ENCODE measurements around the gene SLC9A8. TPM values are rescaled to one million over a fixed set of nuclear protein-coding genes. Genes with fewer than 3 reads are reported as not detected.

Gene SLC9A8
- total RNA-seq, 1 experiment from 2014 or later, result 6.7 TPM

DNA sequence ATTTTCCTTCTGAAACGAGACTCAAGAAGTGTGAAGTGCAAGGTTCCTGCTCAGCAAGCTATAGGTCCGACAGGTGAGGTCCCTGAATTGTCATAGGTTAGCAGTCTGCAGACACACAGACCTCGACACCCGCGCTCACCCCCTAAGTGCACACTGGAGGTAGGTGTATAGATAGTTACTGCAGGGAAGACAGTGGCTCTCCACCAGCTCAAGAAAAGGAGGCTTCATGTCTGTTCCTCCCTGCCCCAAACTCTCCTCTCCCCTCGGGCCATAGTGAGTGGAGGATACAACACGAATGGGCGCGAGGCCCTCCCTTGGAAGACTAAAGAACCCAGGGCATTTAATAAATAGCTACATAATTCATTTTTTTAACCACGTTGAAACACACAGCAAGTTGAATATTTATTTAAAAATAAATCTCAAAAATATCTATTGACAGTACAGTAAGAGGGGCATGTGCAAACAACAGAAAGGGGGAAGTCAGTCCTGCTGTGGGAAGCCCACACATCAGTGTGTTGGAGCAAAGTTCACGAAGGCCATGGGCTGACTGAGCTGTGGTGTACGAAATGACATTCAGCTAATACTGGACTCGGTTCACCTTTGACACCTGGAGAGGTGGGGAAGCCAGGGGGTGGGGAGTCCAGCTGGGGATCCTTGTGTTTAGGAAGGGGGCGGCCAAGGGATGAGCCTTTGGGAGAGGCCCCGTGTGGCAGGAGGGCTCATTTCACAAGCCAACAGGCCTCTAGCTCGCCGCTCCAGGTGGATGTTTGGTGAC lies 92.0 kb downstream of the SLC9A8 start (continued):
- TF ChIP-seq, protein P1, sequence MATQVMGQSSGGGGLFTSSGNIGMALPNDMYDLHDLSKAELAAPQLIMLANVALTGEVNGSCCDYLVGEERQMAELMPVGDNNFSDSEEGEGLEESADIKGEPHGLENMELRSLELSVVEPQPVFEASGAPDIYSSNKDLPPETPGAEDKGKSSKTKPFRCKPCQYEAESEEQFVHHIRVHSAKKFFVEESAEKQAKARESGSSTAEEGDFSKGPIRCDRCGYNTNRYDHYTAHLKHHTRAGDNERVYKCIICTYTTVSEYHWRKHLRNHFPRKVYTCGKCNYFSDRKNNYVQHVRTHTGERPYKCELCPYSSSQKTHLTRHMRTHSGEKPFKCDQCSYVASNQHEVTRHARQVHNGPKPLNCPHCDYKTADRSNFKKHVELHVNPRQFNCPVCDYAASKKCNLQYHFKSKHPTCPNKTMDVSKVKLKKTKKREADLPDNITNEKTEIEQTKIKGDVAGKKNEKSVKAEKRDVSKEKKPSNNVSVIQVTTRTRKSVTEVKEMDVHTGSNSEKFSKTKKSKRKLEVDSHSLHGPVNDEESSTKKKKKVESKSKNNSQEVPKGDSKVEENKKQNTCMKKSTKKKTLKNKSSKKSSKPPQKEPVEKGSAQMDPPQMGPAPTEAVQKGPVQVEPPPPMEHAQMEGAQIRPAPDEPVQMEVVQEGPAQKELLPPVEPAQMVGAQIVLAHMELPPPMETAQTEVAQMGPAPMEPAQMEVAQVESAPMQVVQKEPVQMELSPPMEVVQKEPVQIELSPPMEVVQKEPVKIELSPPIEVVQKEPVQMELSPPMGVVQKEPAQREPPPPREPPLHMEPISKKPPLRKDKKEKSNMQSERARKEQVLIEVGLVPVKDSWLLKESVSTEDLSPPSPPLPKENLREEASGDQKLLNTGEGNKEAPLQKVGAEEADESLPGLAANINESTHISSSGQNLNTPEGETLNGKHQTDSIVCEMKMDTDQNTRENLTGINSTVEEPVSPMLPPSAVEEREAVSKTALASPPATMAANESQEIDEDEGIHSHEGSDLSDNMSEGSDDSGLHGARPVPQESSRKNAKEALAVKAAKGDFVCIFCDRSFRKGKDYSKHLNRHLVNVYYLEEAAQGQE (IDR thresholded peaks at IDR 0.05; ENCODE audit: low read depth), result no peak
- no peak for TF ChIP-seq POLR2AphosphoS5 (IDR thresholded peaks at IDR 0.05; ENCODE audit: low read depth, low read length)
- no peak for TF ChIP-seq JUND (IDR thresholded peaks at IDR 0.05)
- no peak for TF ChIP-seq EGR1 (IDR thresholded peaks at IDR 0.05; ENCODE audit: low read depth)
- no peak for TF ChIP-seq CBX3 (IDR thresholded peaks at IDR 0.05; ENCODE audit: low read depth)
- no peak for TF ChIP-seq ELF1 (IDR thresholded peaks at IDR 0.05; ENCODE audit: borderline replicate concordance, low read depth)
- no peak for TF ChIP-seq CTCF (IDR thresholded peaks at IDR 0.05 in 2 of 3, conservative IDR thresholded peaks at IDR 0.05 in 1 of 3; ENCODE audit: borderline replicate concordance in 1 of 3, insufficient read depth in 1 of 3, low read depth in 2 of 3, low read length in 2 of 3)
- TF ChIP-seq, protein P2, sequence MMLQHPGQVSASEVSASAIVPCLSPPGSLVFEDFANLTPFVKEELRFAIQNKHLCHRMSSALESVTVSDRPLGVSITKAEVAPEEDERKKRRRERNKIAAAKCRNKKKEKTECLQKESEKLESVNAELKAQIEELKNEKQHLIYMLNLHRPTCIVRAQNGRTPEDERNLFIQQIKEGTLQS (IDR thresholded peaks at IDR 0.05), result no peak
